IMR-90 (cell line): Measurements from ENCODE around the gene RNF186. TPM values are rescaled to one million over a fixed set of nuclear protein-coding genes. Genes with fewer than 3 reads are reported as not detected.

Source experiments
- ATAC-seq: fragments of 200-7000 bp; cut with Tn5 transposase; 2 replicates; pipeline ENCODE4 v1.9.1; 2020; ENCODE audit warnings: low read depth, mild to moderate bottlenecking, moderate library complexity
- BruUV-seq: library from RNA; stranded (reverse); fragments of 400-500 nt; replicated peaks from 2 replicates; lab custom pipeline; 2021; lab: Mats Ljungman, UMichigan
- CTCF ChIA-PET: fragments of 300-600 bp; formaldehyde crosslinking; extraction: SDS; loops from one replicate; lab custom pipeline; 2021; ENCODE audit warnings: antibody characterized with exemption; lab: Yijun Ruan, JAX
- POLR2A ChIA-PET: fragments of 300-600 bp; sonication (Branson Sonifier 250); formaldehyde crosslinking; loops from one replicate; lab custom pipeline; 2022; ENCODE audit warnings: antibody characterized with exemption; ENCODE audit not compliant: unreplicated experiment; lab: Charles Lee
- DNase-seq: peaks from one replicate; pipeline ENCODE4 v3.0.0; 2013
- H2AFZ ChIP-seq: replicated peaks from 2 replicates; pipeline ENCODE3; 2013; ENCODE audit warnings: low read length, mild to moderate bottlenecking; ENCODE audit not compliant: poor library complexity
- H2AK5ac ChIP-seq: 2 replicates; pipeline ENCODE4 v1.6.1; 2013; ENCODE audit warnings: low read depth, low read length, inconsistent platforms
- H2AK9ac ChIP-seq: replicated peaks from 2 replicates; pipeline ENCODE3; 2013; ENCODE audit warnings: mild to moderate bottlenecking, low read depth, low read length, moderate library complexity; ENCODE audit not compliant: poor library complexity
- H2BK120ac ChIP-seq: 2 replicates; pipeline ENCODE4 v1.6.1; 2013; ENCODE audit warnings: low read depth, low read length, inconsistent platforms
- H2BK15ac ChIP-seq: 3 replicates; pipeline ENCODE4 v1.6.1; 2013; ENCODE audit warnings: low read depth, low read length, inconsistent platforms
- H2BK20ac ChIP-seq: 2 replicates; pipeline ENCODE4 v1.6.1; 2013; ENCODE audit warnings: low read depth, mild to moderate bottlenecking, inconsistent platforms, low read length, moderate library complexity
- H2BK5ac ChIP-seq: 2 replicates; pipeline ENCODE4 v1.6.1; 2013; ENCODE audit warnings: mild to moderate bottlenecking, low read depth, low read length, inconsistent platforms; ENCODE audit not compliant: poor library complexity, severe bottlenecking
- H3K14ac ChIP-seq: replicated peaks from 2 replicates; pipeline ENCODE4 v1.6.1; 2013; ENCODE audit warnings: low read depth, low read length, inconsistent platforms
- H3K18ac ChIP-seq: 2 replicates; pipeline ENCODE4 v1.6.1; 2013; ENCODE audit warnings: low read depth, low read length, control low read depth
- H3K23ac ChIP-seq: 2 replicates; pipeline ENCODE4 v1.6.1; 2013; ENCODE audit warnings: low read depth, low read length, inconsistent platforms
- H3K27ac ChIP-seq: 2 replicates; pipeline ENCODE4 v1.5.1; 2013; ENCODE audit warnings: mild to moderate bottlenecking, control low read depth, low read length; ENCODE audit not compliant: insufficient read depth
- H3K27me3 ChIP-seq: 2 replicates; pipeline ENCODE4 v1.6.1; 2013; ENCODE audit warnings: low read length; ENCODE audit not compliant: control insufficient read depth, insufficient read depth
- H3K36me3 ChIP-seq: 2 replicates; pipeline ENCODE4 v1.6.1; 2013; ENCODE audit warnings: low read length, mixed read lengths; ENCODE audit not compliant: control insufficient read depth, insufficient read depth
- H3K4ac ChIP-seq: 2 replicates; pipeline ENCODE4 v1.6.1; 2013; ENCODE audit warnings: low read depth, low read length, inconsistent platforms
- H3K4me1 ChIP-seq: 2 replicates; pipeline ENCODE4 v1.6.1; 2013; ENCODE audit warnings: low read length, mixed read lengths; ENCODE audit not compliant: control insufficient read depth, insufficient read depth
- H3K4me2 ChIP-seq: 2 replicates; pipeline ENCODE4 v1.6.1; 2013; ENCODE audit warnings: low read depth, mild to moderate bottlenecking, control low read depth, low read length, moderate library complexity
- H3K4me3 ChIP-seq: 2 replicates; pipeline ENCODE4 v1.5.1; 2013; ENCODE audit warnings: low read depth, mild to moderate bottlenecking, control low read depth, low read length, moderate library complexity; ENCODE audit not compliant: insufficient read depth
- H3K56ac ChIP-seq: 2 replicates; pipeline ENCODE4 v1.6.1; 2013; ENCODE audit warnings: low read length, inconsistent platforms; ENCODE audit not compliant: insufficient read depth; ENCODE audit errors: extremely low read depth
- H3K79me1 ChIP-seq, 2 experiments: 2 replicates each; pipeline ENCODE4 v1.6.1; 2013; ENCODE audit warnings: low read length in 2 of 2, inconsistent platforms in 1 of 2, low read depth in 1 of 2
- H3K9ac ChIP-seq: 2 replicates; pipeline ENCODE4 v1.6.1; 2013; ENCODE audit warnings: low read depth, low read length, control low read depth
- H3K9me1 ChIP-seq: 2 replicates; pipeline ENCODE4 v1.6.1; 2013; ENCODE audit warnings: low read length, inconsistent platforms; ENCODE audit not compliant: insufficient read depth
- H3K9me3 ChIP-seq: 2 replicates; pipeline ENCODE4 v1.6.1; 2013; ENCODE audit warnings: low read length; ENCODE audit not compliant: control insufficient read depth, insufficient read depth
- H4K20me1 ChIP-seq: 2 replicates; pipeline ENCODE4 v1.6.1; 2013; ENCODE audit warnings: low read length, inconsistent platforms; ENCODE audit not compliant: insufficient read depth
- H4K5ac ChIP-seq: 2 replicates; pipeline ENCODE4 v1.6.1; 2013; ENCODE audit warnings: mild to moderate bottlenecking, low read depth, low read length, control low read depth
- H4K8ac ChIP-seq, 2 experiments: 2 replicates each; pipeline ENCODE4 v1.6.1; 2013; ENCODE audit warnings: low read depth in 2 of 2, low read length in 2 of 2, control low read depth in 1 of 2, inconsistent platforms in 1 of 2
- H4K91ac ChIP-seq: 2 replicates; pipeline ENCODE4 v1.6.1; 2013; ENCODE audit warnings: low read depth, low read length, inconsistent platforms; ENCODE audit not compliant: insufficient read depth
- CEBPB ChIP-seq: IDR thresholded peaks from 2 replicates; pipeline ENCODE4 v1.6.1; 2012; ENCODE audit warnings: low read depth, low read length, improper control_type of control experiment
- WGBS, 2 experiments: methylation state at CpG; one replicate each; pipeline versions ENCODE4 v1.1.5 to v1.1.7; 2013; ENCODE audit warnings: missing lambda C conversion rate in 2 of 2; ENCODE audit not compliant: insufficient read length in 1 of 2; ENCODE audit errors: extremely low coverage in 2 of 2; 5-methylcytosine and 5-hydroxymethylcytosine counted together
- dilution Hi-C: fragments of 300-500 bp; cut with HindIII; formaldehyde crosslinking; loops from one replicate; pipeline ENCODE4 v1.14.3; 2018; ENCODE audit warnings: low sequenced_read_pairs; ENCODE audit not compliant: unreplicated experiment
- in situ Hi-C: fragments of 300-500 bp; cut with MboI; formaldehyde crosslinking; loops from 3 replicates; pipeline ENCODE4 v1.14.3; 2019; ENCODE audit warnings: low sequenced_read_pairs, inconsistent platforms, mixed read lengths
- intact Hi-C: fragments of 100-400 bp; cut with micrococcal nuclease; formaldehyde crosslinking; loops from 2 replicates; pipeline ENCODE4 v1.10.0; 2022
- polyA plus RNA-seq, 3 experiments: library from polyadenylated mRNA; depleted of rRNA; stranded (reverse); fragments of >200 nt; gene quantifications; 2 replicates each; pipeline ENCODE4 v1.2.3, GENCODE V29; 2012; ENCODE audit warnings: low replicate concordance in 1 of 3
- total RNA-seq: library from RNA; depleted of rRNA; stranded (reverse); fragments of >200 nt; gene quantifications from 2 replicates; pipeline ENCODE4 v1.2.3, GENCODE V29; 2012
- TF ChIP-seq, protein P1 (sequence below): conservative IDR thresholded peaks from 2 replicates; pipeline ENCODE4 v1.5.1; 2012; ENCODE audit warnings: mild to moderate bottlenecking, low read depth, low read length, improper control_type of control experiment

RNF186 gene
- total and polyA plus RNA-seq, 2 of the 4 experiments (the other 2 are of a cell fraction), result not detected

DNA sequence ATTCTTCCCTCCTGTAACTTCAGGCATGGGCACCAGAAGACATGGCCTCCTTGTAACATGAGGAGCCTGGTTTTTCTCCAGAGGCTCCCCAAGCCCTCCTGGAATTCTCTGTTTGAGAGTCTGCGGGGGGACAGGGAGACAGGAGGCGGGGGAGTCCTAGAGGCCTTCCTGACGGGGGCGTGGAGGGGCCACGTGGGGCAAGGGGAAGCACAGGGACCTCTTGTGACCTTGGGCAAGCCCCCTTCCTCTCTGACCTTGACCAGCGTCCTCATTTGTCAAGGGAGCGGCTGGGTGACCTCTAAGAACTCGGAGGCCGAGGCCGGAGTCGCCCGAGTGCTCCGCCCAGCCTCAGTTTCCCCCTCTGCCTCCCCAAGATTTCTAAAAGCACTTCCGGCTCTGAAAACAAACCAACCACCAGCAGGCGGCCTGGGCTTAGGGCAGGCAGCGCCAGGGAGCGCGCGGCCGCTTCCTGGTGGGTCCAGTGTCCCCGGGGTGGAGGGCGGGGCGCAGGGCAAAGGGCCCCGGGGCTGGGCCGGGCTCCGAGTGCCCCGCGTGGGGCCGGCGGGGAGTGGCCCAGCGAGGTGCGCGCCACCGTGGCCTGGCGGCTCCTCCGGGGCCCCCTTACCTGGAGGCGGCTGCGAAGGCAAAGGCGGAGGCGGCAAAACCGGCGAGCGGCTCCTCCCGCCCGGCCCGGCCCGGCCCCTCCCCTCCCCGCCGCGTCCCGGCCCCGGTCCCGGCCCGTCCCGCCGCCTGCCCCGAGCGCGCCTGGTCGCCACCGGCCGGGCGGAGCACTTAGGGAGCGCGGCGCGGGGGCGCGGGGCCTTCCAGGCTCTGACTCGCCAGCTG, 15.6 kb downstream of the RNF186 start, which contains the start of gene TMCO4:
TMCO4 (minus strand) TSS at position 687 of the 846 bp plus-strand sequence. CDS start 19,158 bp downstream, outside the sequence.
- DNase-seq, result peak; percentile 37
- Histone ChIP-seq H4K20me1 (no peaks in the 10 kb centered on the region), H2AK5ac (peak within 1 kb of the TSS; percentile 77; the same call in 1 of the 2 replicates), H3K23ac (peak within 1 kb of the TSS; percentile 69), H4K91ac (peak within 1 kb of the TSS; percentile 67), H4K5ac (peak within 1 kb of the TSS; percentile 62), H2BK120ac (peak within 1 kb of the TSS; percentile 81), H3K27ac (peak within 1 kb of the TSS; percentile 75), H3K4me3 (peak within 1 kb of the TSS; percentile 60), H3K27me3 (peaks cover 4% of the 10 kb centered on the region), H2AFZ (peak within 1 kb of the TSS; percentile 93), H3K56ac (peak within 1 kb of the TSS; percentile 39; the same call in 1 of the 2 replicates), H3K14ac (peak within 1 kb of the TSS; percentile 73), H3K9ac (peak within 1 kb of the TSS; percentile 38), H3K4me2 (peak within 1 kb of the TSS; percentile 65), H3K18ac (peak within 1 kb of the TSS; percentile 37; the same call in 1 of the 2 replicates), H2BK20ac (0 out of 2 replicates have a peak within 1 kb of the TSS, but pooled peaks have one; percentile 9), H3K9me1 (peaks cover 20% of the 10 kb centered on the region; the same call in 1 of the 2 replicates), H3K79me1 (peaks cover 11 to 17% of the 10 kb centered on the region in 2 experiments; a peak in 3 of 4 replicates), H3K4me1 (peaks cover 9% of the 10 kb centered on the region), H3K9me3 (no peaks in the 10 kb centered on the region), H2BK15ac (peak within 1 kb of the TSS; percentile 87; the same call in 1 of the 3 replicates), H3K36me3 (0 out of 2 replicates have a peak, but pooled peaks cover 2% of the 10 kb centered on the region), H2BK5ac (peak within 1 kb of the TSS; percentile 84), H4K8ac (peak within 1 kb of the TSS; percentile 90 to 99), H3K4ac (peak within 1 kb of the TSS; percentile 90), H2AK9ac (peak within 1 kb of the TSS; percentile 89)
- intact Hi-C loops, result loop anchor here (1.0 kb wide), 1 partner anchor 84 kb away; no protein-coding TSS in a partner anchor
- BruUV-seq, result no TSS peak
- CTCF ChIA-PET, result no interaction called here
- 1% methylated on average over 19 of the region's 70 CpGs; no CpG with 5 or more reads in 1 of the 2 experiments for WGBS, 2 experiments
- no peak for TF ChIP-seq CEBPB
- TF ChIP-seq, protein P1, sequence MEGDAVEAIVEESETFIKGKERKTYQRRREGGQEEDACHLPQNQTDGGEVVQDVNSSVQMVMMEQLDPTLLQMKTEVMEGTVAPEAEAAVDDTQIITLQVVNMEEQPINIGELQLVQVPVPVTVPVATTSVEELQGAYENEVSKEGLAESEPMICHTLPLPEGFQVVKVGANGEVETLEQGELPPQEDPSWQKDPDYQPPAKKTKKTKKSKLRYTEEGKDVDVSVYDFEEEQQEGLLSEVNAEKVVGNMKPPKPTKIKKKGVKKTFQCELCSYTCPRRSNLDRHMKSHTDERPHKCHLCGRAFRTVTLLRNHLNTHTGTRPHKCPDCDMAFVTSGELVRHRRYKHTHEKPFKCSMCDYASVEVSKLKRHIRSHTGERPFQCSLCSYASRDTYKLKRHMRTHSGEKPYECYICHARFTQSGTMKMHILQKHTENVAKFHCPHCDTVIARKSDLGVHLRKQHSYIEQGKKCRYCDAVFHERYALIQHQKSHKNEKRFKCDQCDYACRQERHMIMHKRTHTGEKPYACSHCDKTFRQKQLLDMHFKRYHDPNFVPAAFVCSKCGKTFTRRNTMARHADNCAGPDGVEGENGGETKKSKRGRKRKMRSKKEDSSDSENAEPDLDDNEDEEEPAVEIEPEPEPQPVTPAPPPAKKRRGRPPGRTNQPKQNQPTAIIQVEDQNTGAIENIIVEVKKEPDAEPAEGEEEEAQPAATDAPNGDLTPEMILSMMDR, result peak; percentile 29
- in situ Hi-C loops, result no loop called here
- dilution Hi-C loops, result no loop called here
- POLR2A ChIA-PET, result no interaction called here
- ATAC-seq, result peak; percentile 81
